ENCODE measurements around the gene PDE7B.
A peak's percentile ranks its signal among the peaks of the same experiment; 100 is the strongest.

PDE7B gene

GRCh38 chr6:135938576-135939207 lies 87.2 kb downstream of the PDE7B start:
- peak; percentile 29 for TF ChIP-seq CTCF (IDR thresholded peaks at IDR 0.05; ENCODE audit: control extremely low read depth, extremely low read depth, low read depth, missing control alignments)
- ChIA-PET CTCF (interaction anchor here (0.8 to 4.4 kb wide), 13 partner anchors 10 to 488 kb away, joined by 3 to 20 read pairs (median 4); no protein-coding TSS in a partner anchor), POLR2A (no interaction called here)
- DNase-seq (ENCODE audit: extremely low spot score) = no peak

- CTCF ChIA-PET = interaction anchor here (0.8 to 4.4 kb wide), 12 partner anchors 10 to 488 kb away, joined by 3 to 20 read pairs (median 4); no protein-coding TSS in a partner anchor
- no peak for DNase-seq (ENCODE audit: extremely low spot score)
- no peak for TF ChIP-seq CTCF (IDR thresholded peaks at IDR 0.05; ENCODE audit: control extremely low read depth, extremely low read depth, low read depth, missing control alignments)
- POLR2A ChIA-PET = no interaction called here
Measured at GRCh38 chr6:135939208-135939591, 87.7 kb downstream of the PDE7B start.

GRCh38 chr6:135940616-135941167 lies 89.2 kb downstream of the PDE7B start:
- no peak for TF ChIP-seq CTCF (IDR thresholded peaks at IDR 0.05; ENCODE audit: control extremely low read depth, extremely low read depth, low read depth, missing control alignments)
- DNase-seq (ENCODE audit: extremely low spot score) = no peak
- ChIA-PET CTCF (interaction anchor here (1.2 to 4.4 kb wide), 3 partner anchors 13 to 31 kb away, joined by 3 to 20 read pairs (median 5); no protein-coding TSS in a partner anchor), POLR2A (no interaction called here)

GRCh38 chr6:135941275-135942025 lies 89.9 kb downstream of the PDE7B start:
- DNase-seq (ENCODE audit: extremely low spot score) = no peak
- CTCF ChIA-PET = interaction anchor here (1.2 to 4.4 kb wide), 2 partner anchors 12 to 18 kb away, joined by 3 to 20 read pairs; no protein-coding TSS in a partner anchor
- TF ChIP-seq CTCF (IDR thresholded peaks at IDR 0.05; ENCODE audit: control extremely low read depth, extremely low read depth, low read depth, missing control alignments) = no peak
- POLR2A ChIA-PET = no interaction called here

- CTCF ChIA-PET = interaction anchor here (1.4 kb wide), 1 partner anchor 10 kb away, joined by 4 read pairs; no protein-coding TSS in a partner anchor
- no peak for TF ChIP-seq CTCF (IDR thresholded peaks at IDR 0.05; ENCODE audit: control extremely low read depth, extremely low read depth, low read depth, missing control alignments)
- DNase-seq (ENCODE audit: extremely low spot score) = no peak
- POLR2A ChIA-PET = no interaction called here
Measured at GRCh38 chr6:135944120-135944519, 92.6 kb downstream of the PDE7B start.

GRCh38 chr6:135946674-135947073 lies 95.2 kb downstream of the PDE7B start:
- DNase-seq (ENCODE audit: extremely low spot score) = no peak
- POLR2A ChIA-PET = no interaction called here
- CTCF ChIA-PET = no interaction called here
- TF ChIP-seq CTCF (IDR thresholded peaks at IDR 0.05; ENCODE audit: control extremely low read depth, extremely low read depth, low read depth, missing control alignments) = no peak

Data from GM10248 (cell line).